Measurements from ENCODE around the gene TRAF1. TPM values are rescaled to one million over a fixed set of nuclear protein-coding genes. Genes with fewer than 3 reads are reported as not detected.
A peak's percentile ranks its signal among the peaks of the same experiment; 100 is the strongest.

Gene TRAF1
- total RNA-seq, 4 donors from 2014 or later, result 3.5 to 12.2 (median 7.5) TPM

DNA sequence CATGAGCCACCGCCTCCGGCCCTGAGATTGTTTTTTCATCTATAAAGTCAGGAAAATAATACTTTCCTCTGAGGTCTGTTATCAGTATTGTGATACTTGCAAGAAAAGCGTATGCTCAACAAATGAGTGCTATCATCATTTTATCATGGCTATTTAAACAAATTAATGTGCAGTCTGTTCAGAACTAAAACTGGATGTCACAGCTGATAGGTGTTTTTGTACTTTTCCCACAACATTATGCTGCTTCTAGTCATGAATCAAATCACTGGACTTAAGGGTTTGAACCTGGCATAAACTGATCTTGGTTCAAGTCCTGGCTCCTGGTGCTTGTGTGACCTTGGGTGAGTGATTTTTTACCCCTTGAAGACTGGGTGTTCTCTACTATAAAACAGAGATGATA lies 28.2 kb downstream of the TRAF1 start:
- Histone ChIP-seq H3K27me3 (no peaks in the 10 kb centered on the region), H3K9me3 (no peaks in the 10 kb centered on the region), H3K36me3 (no peaks in the 10 kb centered on the region), H3K27ac (no peak overlapping the region), H3K4me1 (peaks cover 25% of the 10 kb centered on the region), H3K4me3 (no peak overlapping the region)
- DNase-seq (ENCODE audit: low spot score in 2 of 2), result no peak
- WGBS, result 94% methylated on average over 3 of the region's 3 CpGs
- TF ChIP-seq, protein P1, sequence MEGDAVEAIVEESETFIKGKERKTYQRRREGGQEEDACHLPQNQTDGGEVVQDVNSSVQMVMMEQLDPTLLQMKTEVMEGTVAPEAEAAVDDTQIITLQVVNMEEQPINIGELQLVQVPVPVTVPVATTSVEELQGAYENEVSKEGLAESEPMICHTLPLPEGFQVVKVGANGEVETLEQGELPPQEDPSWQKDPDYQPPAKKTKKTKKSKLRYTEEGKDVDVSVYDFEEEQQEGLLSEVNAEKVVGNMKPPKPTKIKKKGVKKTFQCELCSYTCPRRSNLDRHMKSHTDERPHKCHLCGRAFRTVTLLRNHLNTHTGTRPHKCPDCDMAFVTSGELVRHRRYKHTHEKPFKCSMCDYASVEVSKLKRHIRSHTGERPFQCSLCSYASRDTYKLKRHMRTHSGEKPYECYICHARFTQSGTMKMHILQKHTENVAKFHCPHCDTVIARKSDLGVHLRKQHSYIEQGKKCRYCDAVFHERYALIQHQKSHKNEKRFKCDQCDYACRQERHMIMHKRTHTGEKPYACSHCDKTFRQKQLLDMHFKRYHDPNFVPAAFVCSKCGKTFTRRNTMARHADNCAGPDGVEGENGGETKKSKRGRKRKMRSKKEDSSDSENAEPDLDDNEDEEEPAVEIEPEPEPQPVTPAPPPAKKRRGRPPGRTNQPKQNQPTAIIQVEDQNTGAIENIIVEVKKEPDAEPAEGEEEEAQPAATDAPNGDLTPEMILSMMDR (IDR thresholded peaks at IDR 0.05), result no peak
- TF ChIP-seq EP300 (IDR thresholded peaks at IDR 0.05) (no peak), POLR2A (IDR thresholded peaks at IDR 0.05) (no peak), POLR2AphosphoS5 (IDR thresholded peaks at IDR 0.05) (no peak)

DNA sequence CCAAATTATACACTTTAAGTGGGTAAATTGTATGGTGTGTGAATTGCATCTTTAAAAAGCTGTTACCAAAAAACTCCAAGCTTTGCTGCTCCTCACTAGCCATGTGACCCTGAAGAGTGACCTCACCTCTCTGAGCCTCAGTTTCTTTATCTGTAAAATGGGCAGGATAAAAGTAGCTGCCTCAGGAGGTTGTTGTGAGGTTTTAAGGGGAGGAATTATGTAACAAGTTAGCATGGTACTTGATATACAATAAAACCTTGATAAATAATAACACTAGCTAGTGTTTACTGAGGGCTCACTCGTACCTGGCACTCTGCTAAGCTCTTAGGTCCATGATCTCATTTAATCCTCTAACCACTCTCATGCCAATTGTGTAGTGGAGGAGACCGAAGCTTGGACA lies 30.6 kb downstream of the TRAF1 start:
- Histone ChIP-seq H3K9me3 (no peaks in the 10 kb centered on the region), H3K4me3 (no peak overlapping the region), H3K36me3 (no peaks in the 10 kb centered on the region), H3K27me3 (no peaks in the 10 kb centered on the region), H3K4me1 (peaks cover 25% of the 10 kb centered on the region), H3K27ac (no peak overlapping the region)
- WGBS, result 86% methylated on average over 2 of the region's 2 CpGs
- DNase-seq (ENCODE audit: low spot score in 2 of 2), result no peak
- TF ChIP-seq POLR2AphosphoS5 (IDR thresholded peaks at IDR 0.05) (no peak), POLR2A (IDR thresholded peaks at IDR 0.05) (no peak), EP300 (IDR thresholded peaks at IDR 0.05) (no peak)
- TF ChIP-seq, protein P1 (IDR thresholded peaks at IDR 0.05), result no peak

DNA sequence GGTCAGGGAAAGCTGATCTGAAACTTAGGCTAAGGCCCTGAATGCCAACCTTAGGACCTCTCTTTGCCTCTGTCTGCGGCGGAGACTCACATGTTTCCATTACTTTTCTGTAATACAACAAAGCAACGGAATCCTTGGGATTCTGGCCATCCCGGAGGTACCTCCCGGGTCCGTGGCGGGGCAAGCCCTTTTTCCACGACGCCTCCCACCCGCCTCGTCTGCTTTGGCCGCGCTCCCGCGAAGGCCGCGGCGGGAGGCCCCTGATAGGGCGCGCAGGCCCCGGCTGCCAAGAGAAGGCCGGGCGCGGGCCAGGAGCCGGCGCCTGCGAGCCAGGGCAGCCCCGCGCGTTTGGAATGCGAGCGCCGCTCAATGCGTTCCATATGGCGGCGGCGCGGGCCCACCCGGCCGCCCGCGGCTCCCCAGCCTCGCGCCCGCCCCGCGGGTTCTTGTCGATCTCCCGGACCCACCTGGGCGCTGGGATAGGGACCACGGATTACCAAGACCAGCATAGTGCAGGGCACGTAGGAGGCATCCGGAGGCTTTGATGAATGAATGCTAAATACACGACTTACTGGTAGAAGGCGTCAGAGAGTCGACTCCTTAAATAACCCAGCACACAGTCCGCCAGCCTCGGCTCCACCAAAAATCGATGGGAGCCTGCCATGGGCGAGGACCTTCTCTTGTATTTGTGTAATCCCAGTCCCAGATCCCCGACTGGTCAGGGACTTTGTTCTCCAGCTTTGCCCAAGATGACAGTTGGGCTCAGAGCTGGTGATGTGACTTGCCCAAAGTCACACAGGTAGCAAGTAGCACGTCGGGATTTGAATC lies 32.1 kb downstream of the TRAF1 start:
- no peak for DNase-seq (ENCODE audit: low spot score in 2 of 2)
- TF ChIP-seq EP300 (IDR thresholded peaks at IDR 0.05) (no peak), POLR2A (IDR thresholded peaks at IDR 0.05) (no peak), POLR2AphosphoS5 (IDR thresholded peaks at IDR 0.05) (no peak)
- TF ChIP-seq, protein P1 (IDR thresholded peaks at IDR 0.05), result no peak
- Histone ChIP-seq H3K36me3 (no peaks in the 10 kb centered on the region), H3K4me3 (peak overlapping the region; percentile 36), H3K27ac (peak overlapping the region; percentile 71), H3K9me3 (no peaks in the 10 kb centered on the region), H3K4me1 (peaks cover 25% of the 10 kb centered on the region), H3K27me3 (no peaks in the 10 kb centered on the region)
- WGBS, result 38% methylated on average over 22 of the region's 63 CpGs

DNA sequence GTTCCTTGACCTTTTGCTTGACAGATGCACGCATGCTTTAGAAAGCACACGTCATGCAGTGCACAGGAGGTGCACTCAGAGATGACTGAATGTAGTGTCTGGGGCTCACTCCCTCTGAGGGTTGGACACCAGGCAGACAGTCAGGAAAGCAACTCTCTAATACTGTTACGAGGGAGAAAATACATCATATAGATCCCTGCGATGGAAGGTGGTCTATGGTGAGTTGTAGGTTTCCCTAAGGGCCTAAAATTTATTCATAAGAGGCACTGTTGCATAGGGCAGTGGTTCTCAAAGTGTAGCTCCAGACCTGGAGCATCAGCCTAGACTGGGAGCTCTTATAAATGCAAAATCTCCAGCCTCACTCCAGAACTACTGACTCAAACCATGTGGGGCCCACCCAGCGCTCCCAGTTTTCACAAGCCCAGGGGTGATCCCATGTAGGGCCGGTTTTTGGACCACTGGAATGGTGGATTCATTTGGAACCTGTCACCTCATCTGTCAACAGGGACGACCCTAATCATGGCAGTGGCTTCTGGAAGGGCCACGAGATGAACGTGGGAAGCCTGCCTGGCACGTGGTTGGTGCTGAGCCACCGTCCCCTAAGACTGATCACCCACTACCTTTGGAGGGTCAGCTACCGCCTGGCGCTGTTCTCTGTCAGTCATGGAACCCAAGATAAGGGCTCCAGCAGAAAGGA lies 32.8 kb downstream of the TRAF1 start:
- no peak for DNase-seq (ENCODE audit: low spot score in 2 of 2)
- WGBS, result 85% methylated on average over 12 of the region's 13 CpGs

More for the DNA sequence above, 32.8 kb downstream of the TRAF1 start:
- peaks cover 25% of the 10 kb centered on the region for H3K4me1 ChIP-seq
- TF ChIP-seq EP300 (IDR thresholded peaks at IDR 0.05) (no peak), POLR2AphosphoS5 (IDR thresholded peaks at IDR 0.05) (no peak), POLR2A (IDR thresholded peaks at IDR 0.05) (no peak)
- TF ChIP-seq, protein P1 (IDR thresholded peaks at IDR 0.05), result no peak
- H3K27ac ChIP-seq, result peak overlapping the region; percentile 71
- no peak overlapping the region for H3K4me3 ChIP-seq
- no peaks in the 10 kb centered on the region for H3K9me3 ChIP-seq
- H3K27me3 ChIP-seq, result no peaks in the 10 kb centered on the region
- H3K36me3 ChIP-seq, result no peaks in the 10 kb centered on the region

Data from suprapubic skin (tissue), 4 donors.